Urothelium cell line (cell line): Measurements from ENCODE around the gene NBPF1.
A peak's percentile ranks its signal among the peaks of the same experiment; 100 is the strongest.
"Not testable (repeated sequence)": the region's sequence is repeated elsewhere in the genome, so short reads cannot be mapped to it uniquely, and the experiment has no call there.

Experiments used
- DNase-seq: peaks from one replicate; pipeline ENCODE4 v3.0.0; 2011; ENCODE audit warnings: low spot score, mixed read lengths
- FAIRE-seq: peaks from 2 replicates; lab custom pipeline; 2011; peaks lifted over from hg19 to GRCh38; lab: Jason Lieb, UNC

Gene NBPF1

GRCh38 chr1:16613185-16614147 lies at the start of gene NBPF1:
Gene NBPF1, minus strand, starts transcription at chr1:16613564.
- peak; percentile 100 for DNase-seq
- FAIRE-seq, result peak; percentile 62

GRCh38 chr1:16658234-16658633 lies 44.9 kb upstream of the NBPF1 start:
- not testable (repeated sequence) for FAIRE-seq, DNase-seq

GRCh38 chr1:16656981-16657683 lies 43.8 kb upstream of the NBPF1 start:
- DNase-seq, FAIRE-seq: not testable (repeated sequence)

- DNase-seq, FAIRE-seq: not testable (repeated sequence)
Measured at GRCh38 chr1:16656574-16656973, 43.2 kb upstream of the NBPF1 start.

- FAIRE-seq, DNase-seq: not testable (repeated sequence)
Measured at GRCh38 chr1:16651560-16651959, 38.2 kb upstream of the NBPF1 start.

- DNase-seq, FAIRE-seq: not testable (repeated sequence)
Measured at GRCh38 chr1:16649960-16650359, 36.6 kb upstream of the NBPF1 start.

GRCh38 chr1:16649390-16649789 lies 36.0 kb upstream of the NBPF1 start:
- DNase-seq, FAIRE-seq: not testable (repeated sequence)

- FAIRE-seq, DNase-seq: not testable (repeated sequence)
Measured at GRCh38 chr1:16648756-16649155, 35.4 kb upstream of the NBPF1 start.

GRCh38 chr1:16648250-16648649 lies 34.9 kb upstream of the NBPF1 start:
- FAIRE-seq, DNase-seq: not testable (repeated sequence)

- not testable (repeated sequence) for FAIRE-seq, DNase-seq
Measured at GRCh38 chr1:16647179-16648176, 34.1 kb upstream of the NBPF1 start.

- FAIRE-seq, DNase-seq: not testable (repeated sequence)
Measured at GRCh38 chr1:16646716-16647115, 33.4 kb upstream of the NBPF1 start.

- not testable (repeated sequence) for DNase-seq, FAIRE-seq
Measured at GRCh38 chr1:16646061-16646664, 32.8 kb upstream of the NBPF1 start.

- FAIRE-seq, DNase-seq: not testable (repeated sequence)
Measured at GRCh38 chr1:16645271-16646060, 32.1 kb upstream of the NBPF1 start.

- DNase-seq (peak; percentile 99), FAIRE-seq (peak; percentile 62)
Measured at GRCh38 chr1:16644482-16645270, 31.3 kb upstream of the NBPF1 start.

- no peak for FAIRE-seq
- DNase-seq, result no peak
Measured at GRCh38 chr1:16644193-16644481, 30.8 kb upstream of the NBPF1 start.

- not testable (repeated sequence) for FAIRE-seq, DNase-seq
Measured at GRCh38 chr1:16643476-16644192, 30.3 kb upstream of the NBPF1 start.

- not testable (repeated sequence) for DNase-seq, FAIRE-seq
Measured at GRCh38 chr1:16643001-16643411, 29.6 kb upstream of the NBPF1 start.
